GF-D8 (cell line): ENCODE results near the gene CPNE4.

Experiments used
- DNase-seq: peaks from one replicate; lab custom pipeline; 2025; lab: John Stamatoyannopoulos, UW

The CPNE4 gene

GRCh38 chr3:131538968-131539367, 495.8 kb downstream of the CPNE4 start:
- no peak for DNase-seq

- DNase-seq: no peak
These were observed 497.3 kb downstream of the CPNE4 start for GRCh38 chr3:131537531-131537930.

GRCh38 chr3:131535596-131535995, 499.2 kb downstream of the CPNE4 start:
- DNase-seq: no peak

- no peak for DNase-seq
These were observed 499.7 kb downstream of the CPNE4 start for GRCh38 chr3:131535131-131535530.

- DNase-seq: no peak
These were observed 502.2 kb downstream of the CPNE4 start for GRCh38 chr3:131532645-131533044.

GRCh38 chr3:131530843-131531242, 504.0 kb downstream of the CPNE4 start:
- DNase-seq: no peak

GRCh38 chr3:131530388-131530787, 504.4 kb downstream of the CPNE4 start:
- no peak for DNase-seq

GRCh38 chr3:131526801-131527347, 507.9 kb downstream of the CPNE4 start:
- DNase-seq: no peak

- DNase-seq: no peak
These were observed 516.1 kb downstream of the CPNE4 start for GRCh38 chr3:131518680-131519079.

- no peak for DNase-seq
These were observed 529.4 kb downstream of the CPNE4 start for GRCh38 chr3:131505421-131505820.

- DNase-seq: peak; percentile 24
These were observed 531.5 kb downstream of the CPNE4 start for GRCh38 chr3:131503320-131503635.

GRCh38 chr3:131502530-131503319, 532.1 kb downstream of the CPNE4 start, which contains the start of gene MRPL3:
Gene MRPL3 (minus strand): TSS chr3:131502971. CDS start chr3:131502821, 150 bp downstream.
- DNase-seq: peak; percentile 87

- no peak for DNase-seq
These were observed 532.9 kb downstream of the CPNE4 start for GRCh38 chr3:131501949-131502348.

- DNase-seq: no peak
These were observed 540.1 kb downstream of the CPNE4 start for GRCh38 chr3:131494706-131495105.

GRCh38 chr3:131491775-131492174, 543.0 kb downstream of the CPNE4 start:
- no peak for DNase-seq

GRCh38 chr3:131491084-131491483, 543.7 kb downstream of the CPNE4 start:
- DNase-seq: no peak

- DNase-seq: peak; percentile 14
These were observed 548.3 kb downstream of the CPNE4 start for GRCh38 chr3:131486545-131486944.

- DNase-seq: no peak
These were observed 549.7 kb downstream of the CPNE4 start for GRCh38 chr3:131485119-131485518.

- DNase-seq: no peak
These were observed 550.2 kb downstream of the CPNE4 start for GRCh38 chr3:131484496-131485111.
